ENCODE measurements around the gene TMEM156.

Gene TMEM156

DNA sequence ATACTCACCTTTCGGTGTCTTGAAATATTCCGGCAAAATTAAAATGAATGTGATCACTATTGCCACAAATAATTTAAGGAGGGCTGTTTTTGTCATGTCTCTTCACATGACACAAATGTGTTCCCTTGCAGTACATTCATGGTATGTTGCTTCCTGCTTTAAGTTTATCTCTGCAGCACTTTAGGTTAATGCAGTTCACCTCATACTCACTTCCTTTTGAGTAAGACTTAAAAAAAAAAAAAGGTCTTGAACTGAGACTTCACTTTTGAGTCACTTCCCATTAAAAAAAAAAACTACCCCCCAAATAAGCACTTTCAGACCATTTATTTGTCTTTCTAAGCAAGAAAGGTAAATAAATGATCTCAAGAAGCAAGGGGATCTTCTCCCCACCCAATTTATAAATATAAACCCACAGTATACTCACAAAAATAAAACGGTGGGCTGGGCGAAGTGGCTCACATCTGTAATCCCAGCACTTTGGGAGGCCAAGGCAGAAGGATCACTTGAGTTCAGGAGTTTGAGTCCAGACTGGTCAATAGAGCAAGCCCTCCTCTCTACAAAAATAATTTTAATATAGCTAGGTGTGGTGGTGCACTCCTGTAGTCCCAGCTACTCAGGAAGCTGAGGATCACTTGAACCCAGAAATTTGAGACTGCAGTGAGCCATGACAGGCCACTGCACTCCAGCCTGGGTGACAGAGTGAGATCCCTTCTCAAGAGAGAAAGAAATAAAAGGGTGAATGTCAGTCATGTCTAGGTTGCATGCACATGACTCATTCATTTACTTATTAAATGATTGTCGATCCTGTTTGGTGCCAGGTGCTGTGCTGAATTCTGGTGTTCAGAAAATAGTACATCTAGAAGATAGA is at the start of gene TMEM156:
TSS of gene TMEM156 (minus strand) at position 192 of the 868 bp plus-strand sequence. CDS start at position 96, 96 bp downstream.
- DNase-seq (ENCODE audit: low read depth in 2 of 2), result no peak

GRCh38 chr4:39078829-39079228 is 46.6 kb upstream of the TMEM156 start:
- no peak for DNase-seq (ENCODE audit: low read depth in 2 of 2)

- no peak for DNase-seq (ENCODE audit: low read depth in 2 of 2)
Measured at GRCh38 chr4:39068907-39069306, 36.7 kb upstream of the TMEM156 start.

DNA sequence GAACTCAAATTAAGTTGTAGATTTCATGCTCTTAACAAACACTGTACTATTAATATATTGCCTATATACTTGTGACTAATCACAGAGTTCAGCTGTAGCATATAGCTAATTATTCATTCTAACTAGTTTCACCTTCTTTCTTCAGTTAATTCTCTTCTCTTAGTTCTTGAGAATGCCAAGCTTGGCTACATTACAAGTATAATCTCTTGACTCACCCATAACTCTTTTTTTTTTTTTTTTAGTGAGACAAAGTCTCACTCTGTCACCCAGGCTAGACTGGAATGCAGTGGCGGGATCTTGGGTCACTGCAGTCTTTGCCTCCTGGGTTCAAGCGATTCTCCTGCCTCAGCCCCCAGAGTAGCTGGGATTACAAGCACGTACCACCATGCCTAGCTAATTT is 35.2 kb upstream of the TMEM156 start:
- no peak for DNase-seq (ENCODE audit: low read depth in 2 of 2)

GRCh38 chr4:39067031-39067430 is 34.8 kb upstream of the TMEM156 start:
- DNase-seq (ENCODE audit: low read depth in 2 of 2), result no peak

DNA sequence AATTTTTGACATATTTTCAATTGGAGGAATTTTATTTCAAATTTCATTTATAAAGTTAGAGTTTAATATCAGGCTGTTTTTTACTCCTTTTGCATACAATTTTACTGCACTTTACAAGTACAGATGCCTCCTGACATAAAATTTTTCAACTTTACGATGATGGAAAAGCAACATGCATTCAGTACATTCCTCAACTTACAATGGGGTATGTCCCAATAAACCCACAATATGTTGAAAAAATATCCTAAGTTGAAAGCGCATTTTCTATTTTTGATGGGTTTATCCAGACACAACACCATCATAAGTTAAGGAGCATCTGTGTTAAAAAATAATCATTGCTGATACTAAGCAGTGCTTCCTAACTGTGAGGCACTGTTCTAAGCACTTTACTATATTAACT is 34.2 kb upstream of the TMEM156 start:
- no peak for DNase-seq (ENCODE audit: low read depth in 2 of 2)

DNA sequence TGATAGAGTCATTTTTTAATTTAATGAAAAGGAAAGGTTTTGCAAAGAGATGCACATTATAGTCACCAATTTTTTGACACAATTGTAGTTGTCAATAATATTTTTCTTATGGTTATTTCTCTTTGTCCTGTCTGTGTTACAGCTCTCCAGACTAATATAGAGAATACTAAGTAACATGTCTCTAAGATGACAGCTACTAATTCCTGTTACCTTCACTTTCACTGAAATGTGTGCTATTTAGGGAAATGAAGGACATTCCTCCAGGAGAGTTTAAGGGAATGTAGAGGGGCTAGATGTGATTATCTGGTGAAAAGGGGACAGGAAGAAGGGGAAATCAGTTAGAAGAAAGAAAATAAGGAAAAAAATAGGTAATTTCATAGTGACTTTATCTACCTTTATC is 31.2 kb upstream of the TMEM156 start:
- DNase-seq (ENCODE audit: low read depth in 2 of 2), result no peak

DNA sequence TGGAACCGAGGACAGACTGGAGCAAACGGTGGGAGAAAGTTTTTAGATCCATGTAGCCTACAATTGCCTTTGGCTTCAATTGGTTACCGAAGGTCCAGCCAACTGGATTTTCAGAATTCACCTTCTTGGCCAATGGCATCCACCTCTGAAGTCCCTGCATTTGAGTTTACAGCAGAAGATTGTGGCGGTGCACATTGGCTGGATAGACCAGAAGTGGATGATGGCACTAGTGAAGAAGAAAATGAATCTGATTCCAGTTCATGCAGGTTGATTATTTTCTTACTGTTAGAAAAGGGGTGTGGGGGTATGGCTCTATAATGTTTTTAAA is 30.5 kb upstream of the TMEM156 start:
- DNase-seq (ENCODE audit: low read depth in 2 of 2), result no peak

GRCh38 chr4:39062094-39062769 is 30.0 kb upstream of the TMEM156 start, which contains the start of gene KLHL5:
Gene KLHL5, plus strand, starts transcription at chr4:39062232. Its CDS starts 421 bp downstream, at chr4:39062653.
- no peak for DNase-seq (ENCODE audit: low read depth in 2 of 2)

GRCh38 chr4:39061457-39061856 is 29.2 kb upstream of the TMEM156 start:
- no peak for DNase-seq (ENCODE audit: low read depth in 2 of 2)

DNA sequence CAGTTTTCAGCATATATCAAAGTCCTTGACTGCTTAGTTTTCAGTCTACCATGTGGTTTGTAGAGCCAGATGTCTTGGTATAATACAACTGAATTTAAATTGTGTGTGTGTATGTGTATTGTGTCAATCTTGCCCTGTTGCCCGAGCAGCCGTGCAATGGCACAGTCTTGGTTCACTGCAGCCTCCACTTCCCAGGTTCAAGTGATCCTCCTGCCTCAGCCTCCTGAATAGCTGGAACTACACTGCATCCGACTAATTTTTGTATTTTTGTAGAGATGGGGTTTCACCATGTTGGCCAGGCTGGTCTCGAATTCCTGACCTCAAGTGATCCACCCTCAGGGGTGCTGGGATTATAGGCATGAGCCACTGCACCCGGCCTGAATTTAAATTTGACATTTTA is 23.8 kb upstream of the TMEM156 start:
- DNase-seq (ENCODE audit: low read depth in 2 of 2), result no peak

DNA sequence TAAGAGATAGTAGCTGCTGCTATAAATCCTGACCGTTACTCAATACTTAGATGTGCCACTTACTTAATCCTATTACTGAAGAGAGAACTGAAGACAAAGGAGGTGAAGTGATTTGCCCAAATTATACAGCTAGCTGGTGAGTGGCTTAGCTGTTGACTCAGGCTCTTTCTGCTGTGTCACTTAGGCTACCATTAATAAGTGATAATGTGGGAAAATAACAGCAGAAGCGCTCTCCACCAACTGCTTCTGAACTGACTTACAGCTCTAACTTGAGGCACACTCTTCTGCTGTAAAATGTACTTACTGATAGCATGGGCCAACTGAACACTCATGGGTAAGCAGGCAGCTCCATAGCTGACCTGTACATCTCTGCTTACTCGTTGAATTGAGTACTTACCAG is 22.3 kb upstream of the TMEM156 start:
- DNase-seq (ENCODE audit: low read depth in 2 of 2), result no peak

- no peak for DNase-seq (ENCODE audit: low read depth in 2 of 2)
Measured at GRCh38 chr4:39053983-39054382, 21.8 kb upstream of the TMEM156 start.

DNA sequence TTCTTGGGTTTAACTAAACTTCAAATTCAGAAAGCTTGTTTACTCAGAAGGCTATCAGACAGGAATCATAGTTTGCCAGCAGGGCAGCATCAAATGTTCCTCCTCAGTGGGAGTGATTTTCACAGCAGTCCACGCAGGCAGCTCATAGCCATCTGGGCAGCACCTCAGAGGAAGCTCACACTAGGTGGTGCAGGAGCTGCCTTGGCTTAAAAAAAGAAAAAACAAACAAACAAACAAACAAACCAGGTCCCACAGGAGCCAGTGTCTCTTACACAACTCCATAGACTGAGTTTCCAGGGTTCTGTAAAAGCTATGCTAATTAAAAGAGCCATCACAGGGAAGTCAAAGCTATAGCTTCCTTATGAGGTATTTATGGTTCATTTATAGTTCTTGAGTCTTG is 19.3 kb upstream of the TMEM156 start:
- DNase-seq (ENCODE audit: low read depth in 2 of 2), result no peak

DNA sequence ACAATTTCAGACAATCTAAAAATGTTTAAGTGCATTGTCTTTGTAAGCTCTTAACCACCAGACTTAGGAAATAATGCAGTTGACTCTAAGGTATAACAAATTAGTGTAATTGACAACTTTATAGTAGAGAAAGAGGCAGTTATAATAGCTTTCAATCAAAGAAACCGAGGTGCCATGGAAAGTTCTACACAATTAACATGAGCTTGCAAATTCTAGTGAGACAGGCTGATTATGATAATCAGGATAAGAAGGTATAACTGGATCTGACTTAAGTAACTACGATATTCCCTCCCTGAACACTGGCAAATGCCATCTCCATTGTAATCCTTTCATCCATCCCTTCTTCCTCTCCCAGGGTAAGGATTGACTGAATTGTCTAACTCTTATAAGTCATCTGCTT is 18.4 kb upstream of the TMEM156 start:
- no peak for DNase-seq (ENCODE audit: low read depth in 2 of 2)

GRCh38 chr4:39048311-39048710 is 16.1 kb upstream of the TMEM156 start:
- no peak for DNase-seq (ENCODE audit: low read depth in 2 of 2)

DNA sequence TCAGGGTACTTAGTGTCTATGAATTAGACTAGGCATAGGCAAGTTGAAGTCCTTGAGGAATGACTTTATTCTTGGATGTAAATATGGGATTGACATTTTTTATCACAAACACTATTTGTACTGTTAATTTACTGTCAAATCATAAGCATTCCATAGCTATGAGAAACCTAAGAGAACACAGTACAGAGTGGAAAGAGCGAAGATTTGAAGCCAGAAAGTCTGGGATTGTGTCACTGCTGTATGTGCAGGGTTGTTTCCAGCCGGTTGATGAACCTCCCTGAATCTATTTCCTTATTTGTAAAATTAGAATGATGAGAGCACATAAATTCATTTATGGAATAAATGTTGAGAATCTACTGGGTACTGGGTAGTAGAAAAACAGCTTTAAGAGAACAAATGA is 15.5 kb upstream of the TMEM156 start:
- DNase-seq (ENCODE audit: low read depth in 2 of 2), result no peak

GRCh38 chr4:39046249-39046648 is 14.0 kb upstream of the TMEM156 start:
- DNase-seq (ENCODE audit: low read depth in 2 of 2), result no peak

DNA sequence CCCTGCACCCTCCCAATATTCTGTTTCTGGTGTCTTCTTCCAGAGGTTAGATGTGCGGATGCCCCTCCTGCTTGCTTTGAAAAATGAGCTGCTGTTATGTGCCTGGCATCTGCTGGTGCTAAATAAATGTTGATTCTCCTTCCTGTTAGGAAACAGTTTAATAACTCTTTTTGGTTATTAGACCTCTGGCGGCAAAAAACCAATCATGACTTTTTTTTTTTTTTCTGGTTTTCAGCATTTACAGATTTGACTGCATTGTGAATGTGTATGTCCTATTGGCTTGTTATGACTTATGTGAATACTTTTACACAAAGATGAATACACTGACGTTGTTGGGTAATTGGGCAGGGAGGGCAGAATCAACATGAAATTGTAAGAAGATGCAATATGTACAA is 13.6 kb upstream of the TMEM156 start:
- no peak for DNase-seq (ENCODE audit: low read depth in 2 of 2)

DNA sequence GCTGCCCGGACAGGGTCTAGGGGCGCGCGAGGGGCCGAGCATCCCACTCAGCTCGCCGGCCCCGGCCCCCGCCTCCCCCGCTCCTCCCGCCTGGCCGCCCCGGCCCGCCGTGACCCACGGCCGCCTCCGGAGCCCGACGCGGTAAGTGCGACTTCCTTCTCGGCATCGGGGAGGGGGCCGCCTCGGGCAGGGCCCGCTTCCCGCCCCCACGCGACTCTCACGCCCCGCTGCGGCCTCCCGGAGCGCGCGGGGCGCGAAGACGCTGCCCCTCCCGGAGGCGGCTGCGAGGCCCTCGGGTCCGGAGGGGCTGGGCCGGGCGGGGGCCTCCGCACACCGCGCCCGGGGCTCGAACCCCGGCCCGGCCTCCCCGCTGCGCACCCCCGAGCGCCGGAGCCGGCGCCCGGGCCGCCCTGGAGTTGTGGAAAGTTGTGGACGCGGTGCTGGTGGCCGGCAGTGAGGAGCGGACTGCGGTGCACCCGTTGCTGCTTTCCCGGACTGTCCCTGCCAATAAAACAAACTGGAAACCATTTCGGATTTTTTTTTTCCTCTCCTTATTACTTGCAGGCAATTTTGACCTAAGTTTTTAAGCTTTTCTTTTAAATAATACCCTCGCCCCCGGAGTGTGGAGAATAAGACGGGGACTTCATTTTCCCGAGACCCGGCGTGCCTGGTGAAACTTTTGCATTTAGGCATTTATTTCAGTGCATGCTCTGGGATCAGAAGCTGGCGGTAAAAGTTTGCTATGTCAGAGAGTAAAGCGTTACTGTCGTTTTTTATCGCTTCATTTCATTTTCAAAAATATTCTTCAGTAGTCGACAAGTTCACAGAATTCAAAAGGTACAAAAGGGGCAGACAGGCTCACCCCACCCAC is 13.0 kb upstream of the TMEM156 start:
- DNase-seq (ENCODE audit: low read depth in 2 of 2), result peak in 1 of 2 donors; percentile 33

DNA sequence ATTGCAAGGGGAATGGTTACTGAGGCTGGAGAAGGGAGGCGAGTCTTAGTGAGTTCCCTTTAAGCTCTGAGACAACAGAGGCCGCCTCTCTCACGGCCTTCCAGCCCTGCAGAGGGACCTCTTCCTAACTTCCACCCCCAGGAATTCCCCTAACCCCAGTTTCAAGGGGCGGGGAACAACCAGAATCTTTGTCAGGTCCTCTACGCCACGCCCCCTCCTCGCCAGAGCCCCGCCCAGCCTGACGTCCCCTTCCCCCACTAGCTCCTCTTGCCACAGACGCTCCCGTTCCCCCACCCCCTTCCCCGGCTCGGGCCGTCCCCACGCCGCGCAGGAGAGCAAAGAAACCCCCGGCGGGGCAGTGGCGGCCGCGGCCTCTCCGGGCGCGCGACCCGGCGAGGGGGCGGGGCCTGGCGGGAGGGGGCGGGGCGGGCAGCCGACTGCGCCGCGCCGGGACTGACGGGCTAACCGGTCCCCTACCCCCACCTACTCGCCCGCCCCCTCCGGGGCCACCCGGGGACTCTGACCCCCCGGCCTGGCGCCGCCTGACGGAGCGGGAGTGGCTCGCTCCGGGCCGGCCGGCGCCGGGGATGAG is 12.3 kb upstream of the TMEM156 start:
- DNase-seq (ENCODE audit: low read depth in 2 of 2), result peak; percentile 93

DNA sequence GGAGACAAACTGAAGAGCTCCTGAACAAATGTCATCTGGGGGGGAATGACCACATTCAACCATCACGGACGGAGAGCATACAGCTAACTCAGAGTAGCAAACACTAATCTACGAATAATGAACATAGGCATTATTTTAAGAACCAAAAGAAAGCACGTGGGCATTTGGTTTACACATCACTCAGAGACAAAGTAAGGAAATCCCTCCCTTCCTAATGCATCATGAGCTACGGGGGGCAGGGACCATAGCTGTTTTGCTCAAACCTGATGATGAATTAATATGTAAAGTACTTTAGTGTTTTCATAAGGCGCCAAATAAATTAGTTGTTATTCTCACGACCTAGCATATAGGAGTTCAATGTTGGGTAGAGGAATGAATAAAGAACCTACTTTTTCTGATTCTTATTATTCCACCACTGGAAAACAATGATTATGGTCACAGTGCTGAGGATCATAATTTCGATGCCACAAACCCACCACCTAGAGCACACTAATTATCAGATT is 11.7 kb upstream of the TMEM156 start:
- DNase-seq (ENCODE audit: low read depth in 2 of 2), result no peak
